ENCODE results near the gene SBNO2.

The SBNO2 gene

DNA sequence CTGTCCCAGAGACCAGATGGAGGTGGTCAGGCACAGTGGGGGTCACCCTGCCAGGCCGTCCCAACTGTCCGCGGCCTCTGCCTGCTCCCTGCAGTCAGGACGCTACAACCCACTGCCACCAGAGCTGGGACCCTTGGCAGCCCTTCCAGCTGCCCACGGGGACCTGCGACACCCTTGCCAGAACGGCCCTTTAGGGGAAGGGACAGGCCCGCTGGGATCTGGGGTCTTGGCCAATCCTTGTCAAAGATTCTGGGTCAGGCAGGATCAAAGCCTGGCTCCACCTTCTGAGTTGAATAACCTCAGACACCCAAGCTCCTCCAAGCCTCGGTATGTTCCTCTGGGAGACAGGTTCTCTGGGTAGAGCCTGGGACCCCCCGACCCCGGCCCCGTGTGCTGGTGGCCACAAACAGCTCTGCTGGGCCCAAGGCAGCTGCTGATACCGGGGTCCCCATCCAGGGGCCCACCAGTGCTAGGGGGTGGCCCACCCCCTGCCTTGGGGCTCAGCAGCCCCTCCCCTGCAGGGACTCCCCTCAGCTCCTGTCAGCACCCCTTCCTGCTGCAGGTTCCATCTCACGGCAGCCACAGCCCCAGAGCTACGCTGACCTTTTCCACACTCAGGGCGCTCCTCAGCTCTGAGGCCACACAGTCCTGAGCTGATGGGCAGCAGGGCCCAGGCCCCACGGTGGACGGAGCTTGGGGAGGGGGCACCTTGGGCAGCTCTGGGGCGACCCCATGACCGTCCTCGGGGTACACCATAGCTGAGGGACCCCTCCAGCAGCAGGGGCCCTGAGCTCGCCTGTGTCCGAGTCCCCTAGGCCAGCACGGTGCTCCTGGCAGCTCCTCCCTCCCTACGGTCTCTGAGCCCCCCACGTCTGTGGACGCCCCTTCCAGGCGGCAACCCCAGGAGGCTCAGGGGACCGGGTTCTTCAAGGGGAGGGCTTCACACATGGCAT is 18.4 kb downstream of the SBNO2 start:
- no peak overlapping the region for H3K4me3 ChIP-seq (ENCODE audit: low read depth, low read length)
- TF ChIP-seq, protein P1, sequence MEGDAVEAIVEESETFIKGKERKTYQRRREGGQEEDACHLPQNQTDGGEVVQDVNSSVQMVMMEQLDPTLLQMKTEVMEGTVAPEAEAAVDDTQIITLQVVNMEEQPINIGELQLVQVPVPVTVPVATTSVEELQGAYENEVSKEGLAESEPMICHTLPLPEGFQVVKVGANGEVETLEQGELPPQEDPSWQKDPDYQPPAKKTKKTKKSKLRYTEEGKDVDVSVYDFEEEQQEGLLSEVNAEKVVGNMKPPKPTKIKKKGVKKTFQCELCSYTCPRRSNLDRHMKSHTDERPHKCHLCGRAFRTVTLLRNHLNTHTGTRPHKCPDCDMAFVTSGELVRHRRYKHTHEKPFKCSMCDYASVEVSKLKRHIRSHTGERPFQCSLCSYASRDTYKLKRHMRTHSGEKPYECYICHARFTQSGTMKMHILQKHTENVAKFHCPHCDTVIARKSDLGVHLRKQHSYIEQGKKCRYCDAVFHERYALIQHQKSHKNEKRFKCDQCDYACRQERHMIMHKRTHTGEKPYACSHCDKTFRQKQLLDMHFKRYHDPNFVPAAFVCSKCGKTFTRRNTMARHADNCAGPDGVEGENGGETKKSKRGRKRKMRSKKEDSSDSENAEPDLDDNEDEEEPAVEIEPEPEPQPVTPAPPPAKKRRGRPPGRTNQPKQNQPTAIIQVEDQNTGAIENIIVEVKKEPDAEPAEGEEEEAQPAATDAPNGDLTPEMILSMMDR (IDR thresholded peaks at IDR 0.05; ENCODE audit: control insufficient read depth, extremely low read depth, insufficient read depth) = no peak

DNA sequence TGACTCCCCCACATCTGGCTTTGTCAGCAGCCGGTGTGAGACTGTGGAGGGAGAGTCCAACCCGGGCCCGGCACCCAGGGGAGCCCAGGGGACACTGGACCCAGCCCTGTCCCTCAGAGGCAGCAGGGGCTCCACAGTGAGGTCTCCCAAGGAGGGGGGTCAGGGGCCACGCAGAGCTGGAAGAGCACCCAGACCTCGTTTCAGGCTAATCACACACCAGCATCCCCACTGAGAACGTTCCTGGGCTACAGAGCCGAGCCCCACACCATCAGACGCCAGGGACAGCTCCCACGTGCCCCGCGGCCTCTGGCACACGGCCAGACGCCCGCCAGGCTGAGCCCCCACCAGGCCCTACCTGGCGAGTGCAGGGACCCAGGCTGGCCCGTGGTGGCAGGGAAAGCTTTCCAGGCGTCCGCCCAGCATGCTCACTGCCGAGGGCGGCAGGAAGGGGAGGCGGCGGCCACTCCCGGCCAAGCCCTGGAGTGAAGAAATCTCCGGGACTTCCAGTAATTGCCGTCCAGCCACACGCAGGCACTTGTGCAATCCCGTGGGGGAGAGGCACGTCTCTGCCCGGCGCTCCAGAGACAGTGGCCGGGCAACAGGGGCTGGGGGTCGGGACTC is 19.2 kb downstream of the SBNO2 start:
- TF ChIP-seq, protein P1 (IDR thresholded peaks at IDR 0.05; ENCODE audit: control insufficient read depth, extremely low read depth, insufficient read depth) = no peak
- no peak for DNase-seq (ENCODE audit: low read depth)
- H3K4me3 ChIP-seq (ENCODE audit: low read depth, low read length) = no peak overlapping the region

More for the DNA sequence above, 18.4 kb downstream of the SBNO2 start:
- no peak for DNase-seq (ENCODE audit: low read depth)

DNA sequence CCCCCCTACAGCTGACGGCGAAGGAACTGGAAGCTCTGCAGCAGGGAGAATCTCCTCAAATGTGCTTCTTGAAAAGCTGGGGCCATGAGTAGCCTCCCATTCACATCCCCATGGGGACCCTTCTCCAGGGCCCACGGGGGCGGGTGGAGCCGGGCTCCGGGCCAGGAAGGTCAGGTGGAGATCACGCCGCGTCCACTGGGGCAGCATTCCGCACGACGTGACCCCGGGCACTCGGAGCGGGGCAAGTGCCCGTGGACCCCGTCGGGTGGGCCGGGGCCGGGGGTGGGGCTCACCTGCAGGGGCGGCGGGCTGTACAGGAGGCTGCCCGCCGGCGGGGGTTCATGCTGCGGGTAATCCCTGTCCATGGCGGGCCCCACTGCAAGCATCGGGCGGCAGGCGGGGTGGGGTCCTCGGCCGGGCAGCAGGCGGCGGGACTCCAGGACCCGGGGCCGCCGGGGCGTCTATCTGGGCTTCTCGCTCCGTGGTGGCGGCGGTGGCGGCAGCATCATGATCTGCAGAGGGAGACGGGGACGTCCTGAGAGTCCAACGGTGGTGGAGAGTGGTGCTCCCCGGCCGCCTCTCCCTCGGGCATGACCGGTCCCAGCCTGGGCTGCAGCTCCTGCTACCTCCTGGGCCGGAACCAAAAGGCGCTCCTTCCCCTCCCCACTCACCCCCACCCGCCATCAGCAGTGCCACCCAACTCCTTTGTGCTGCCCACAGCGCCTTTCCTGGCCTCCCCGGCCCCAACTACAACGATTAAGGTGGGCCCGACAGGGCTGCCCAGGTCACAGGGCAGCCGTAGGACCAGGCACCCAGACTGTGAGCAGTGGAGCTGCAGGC is 20.0 kb downstream of the SBNO2 start:
- no peak for DNase-seq (ENCODE audit: low read depth)
- TF ChIP-seq, protein P1 (IDR thresholded peaks at IDR 0.05; ENCODE audit: control insufficient read depth, extremely low read depth, insufficient read depth) = no peak
- H3K4me3 ChIP-seq (ENCODE audit: low read depth, low read length) = no peak overlapping the region

DNA sequence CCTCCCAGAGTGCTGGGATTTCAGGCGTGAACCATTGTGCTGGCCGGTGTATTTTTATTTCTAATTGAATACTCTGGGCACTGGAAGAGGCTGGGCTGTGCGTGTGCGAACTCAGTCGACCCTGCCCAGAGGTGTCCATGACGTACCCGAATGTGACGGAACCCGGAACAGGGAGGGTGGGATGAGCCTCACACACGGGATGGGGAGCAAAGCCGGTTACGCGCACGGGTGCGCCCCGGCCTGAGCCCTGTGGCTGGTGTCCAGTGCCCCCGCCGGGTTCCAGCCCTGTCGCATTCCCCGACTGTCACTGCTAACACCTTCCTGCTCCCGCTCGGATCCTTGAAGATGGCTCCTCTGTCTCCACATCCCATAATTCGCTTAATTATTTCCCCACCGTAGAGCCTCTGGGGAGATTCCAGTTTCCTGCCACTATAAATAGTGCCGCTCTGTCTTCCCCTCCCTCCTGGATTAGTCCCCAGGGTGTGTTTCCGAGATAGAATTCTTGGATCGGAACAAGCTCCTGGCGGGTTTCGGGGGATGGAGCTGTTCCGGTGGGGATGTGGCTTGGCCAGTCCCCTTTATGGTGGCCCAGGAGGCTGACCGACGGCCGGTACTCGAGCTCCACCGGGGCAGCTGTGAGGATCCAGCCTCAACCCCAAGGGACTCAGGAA is 22.0 kb downstream of the SBNO2 start:
- no peak for DNase-seq (ENCODE audit: low read depth)
- TF ChIP-seq, protein P1 (IDR thresholded peaks at IDR 0.05; ENCODE audit: control insufficient read depth, extremely low read depth, insufficient read depth) = no peak

DNA sequence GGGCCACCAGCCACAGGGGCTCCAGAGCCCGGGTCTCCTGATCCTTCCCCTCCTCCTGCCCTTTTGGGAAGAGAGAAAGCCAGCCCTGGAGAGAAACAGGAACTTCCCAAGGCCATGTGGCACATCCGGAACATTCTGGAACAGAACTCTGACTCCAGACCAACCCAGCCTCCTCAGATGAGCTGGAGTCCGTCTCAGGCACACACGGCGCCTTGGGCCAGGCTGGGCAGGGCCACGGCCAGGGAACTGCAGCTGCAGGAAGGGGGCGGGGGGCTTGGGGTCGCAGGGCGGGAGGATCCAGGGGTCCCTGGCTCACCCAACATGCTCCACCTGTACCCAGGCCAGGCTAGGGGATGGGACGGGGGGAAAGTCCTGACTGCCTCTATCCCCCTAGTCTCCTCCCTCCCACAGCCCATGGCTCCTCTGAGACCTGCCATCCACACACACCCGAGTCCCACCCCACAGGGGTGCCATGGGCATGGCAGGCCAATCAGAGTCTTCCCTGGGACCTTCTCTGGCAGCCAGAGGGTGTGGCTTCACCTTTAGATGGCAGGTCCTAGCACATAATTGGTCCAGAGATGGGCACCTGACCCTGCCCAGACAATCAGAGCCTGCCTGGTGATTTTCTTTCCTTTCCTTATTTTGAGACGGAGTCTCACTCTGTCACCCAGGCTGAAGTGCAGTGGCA is 22.9 kb downstream of the SBNO2 start:
- DNase-seq (ENCODE audit: low read depth) = no peak
- TF ChIP-seq, protein P1 (IDR thresholded peaks at IDR 0.05; ENCODE audit: control insufficient read depth, extremely low read depth, insufficient read depth) = no peak
- no peak overlapping the region for H3K4me3 ChIP-seq (ENCODE audit: low read depth, low read length)

More for the DNA sequence above, 22.0 kb downstream of the SBNO2 start:
- no peak overlapping the region for H3K4me3 ChIP-seq (ENCODE audit: low read depth, low read length)

All from LNCaP clone FGC (cell line).